EH (cell line): Measurements from ENCODE around the gene LCN2.
"Not testable (repeated sequence)": the region's sequence is repeated elsewhere in the genome, so short reads cannot be mapped to it uniquely, and the experiment has no call there.

Source experiments
- DNase-seq: peaks from one replicate; pipeline ENCODE4 v3.0.0-alpha.2; 2015; ENCODE audit warnings: low read depth

LCN2 gene

DNA sequence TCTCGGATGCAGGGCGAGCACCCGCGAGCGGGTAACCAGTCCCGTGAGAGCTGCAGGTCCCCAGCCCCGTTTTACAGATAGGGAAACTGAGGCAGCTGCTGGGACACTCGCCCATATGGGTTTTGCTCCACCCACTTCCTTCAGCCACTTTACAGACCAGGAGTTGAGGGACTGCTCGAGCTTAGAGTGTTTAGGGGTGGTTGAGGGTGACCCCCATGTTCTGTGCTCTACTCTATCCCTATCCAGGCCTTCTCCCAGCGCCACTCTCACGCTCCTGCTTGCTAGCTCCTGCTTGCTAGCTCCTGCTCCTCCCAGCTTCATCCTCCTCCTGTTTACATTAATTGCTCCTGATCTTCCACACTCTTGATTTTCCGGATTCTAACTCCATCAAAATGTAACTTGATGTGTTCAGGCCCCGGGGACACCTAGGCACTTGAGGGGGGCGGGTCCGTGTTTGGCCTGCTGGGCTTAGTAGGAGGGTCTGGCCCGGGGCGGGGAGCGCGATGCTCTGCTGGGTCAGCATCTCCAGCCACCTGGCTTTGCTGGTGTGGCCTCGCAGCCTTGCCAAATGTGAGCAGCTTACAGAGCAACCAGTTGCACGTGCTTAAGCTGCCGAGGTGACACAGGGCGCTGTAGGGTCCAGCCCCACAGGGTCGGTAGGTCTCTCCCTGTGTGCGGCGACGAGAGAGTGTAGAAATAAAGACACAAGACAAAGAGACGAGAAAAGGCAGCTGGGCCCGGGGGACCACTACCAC is 20.2 kb upstream of the LCN2 start:
- DNase-seq = no peak

DNA sequence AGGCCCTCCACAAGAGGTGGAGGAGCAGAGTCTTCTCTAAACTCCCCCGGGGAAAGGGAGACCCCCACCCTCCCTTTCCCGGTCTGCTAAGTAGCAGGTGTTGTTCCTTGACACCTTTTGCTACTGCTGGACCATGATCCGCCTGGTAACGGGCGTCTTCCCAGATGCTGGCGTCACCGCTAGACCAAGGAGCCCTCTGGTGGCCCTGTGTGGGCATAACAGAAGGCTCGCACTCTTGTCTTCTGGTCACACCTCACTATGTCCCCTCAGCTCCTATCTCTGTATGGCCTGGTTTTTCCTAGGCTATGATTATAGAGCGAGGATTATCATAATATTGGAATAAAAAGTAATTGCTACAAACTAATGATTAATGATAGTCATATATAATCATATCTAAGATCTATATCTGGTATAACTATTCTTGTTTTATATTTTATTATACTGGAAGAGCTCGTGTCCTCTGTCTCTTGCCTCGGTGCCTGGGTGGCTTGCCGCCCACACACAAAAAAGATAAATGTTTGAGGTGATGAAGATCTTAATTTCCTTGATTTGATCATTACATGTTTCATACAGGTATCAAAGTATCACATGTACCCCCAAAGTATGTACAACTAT is 19.2 kb upstream of the LCN2 start:
- not testable (repeated sequence) for DNase-seq

- not testable (repeated sequence) for DNase-seq
These were observed 18.6 kb upstream of the LCN2 start for GRCh38 chr9:128130651-128131050.

DNA sequence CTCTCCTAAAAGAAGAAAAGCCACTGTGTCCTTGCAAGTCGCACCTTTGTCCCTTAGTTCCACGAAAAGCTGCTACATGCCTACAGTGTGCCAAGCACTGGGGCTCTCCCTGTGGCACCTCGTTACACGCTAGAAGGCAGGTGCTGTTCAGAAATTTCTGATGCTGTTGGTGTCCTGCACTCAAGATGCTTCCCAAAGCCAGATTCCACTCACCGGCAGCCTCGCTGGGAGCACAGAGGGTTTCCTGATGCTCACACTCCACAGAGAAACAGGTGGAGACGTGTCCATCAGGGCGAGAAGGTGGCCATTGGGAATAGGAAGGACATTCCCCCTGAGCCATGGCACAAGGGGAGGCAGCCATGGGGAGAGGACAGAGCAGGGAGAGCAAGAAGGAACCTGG is 17.9 kb upstream of the LCN2 start:
- not testable (repeated sequence) for DNase-seq

- peak; percentile 32 for DNase-seq
These were observed 17.1 kb upstream of the LCN2 start for GRCh38 chr9:128132139-128132538.

DNA sequence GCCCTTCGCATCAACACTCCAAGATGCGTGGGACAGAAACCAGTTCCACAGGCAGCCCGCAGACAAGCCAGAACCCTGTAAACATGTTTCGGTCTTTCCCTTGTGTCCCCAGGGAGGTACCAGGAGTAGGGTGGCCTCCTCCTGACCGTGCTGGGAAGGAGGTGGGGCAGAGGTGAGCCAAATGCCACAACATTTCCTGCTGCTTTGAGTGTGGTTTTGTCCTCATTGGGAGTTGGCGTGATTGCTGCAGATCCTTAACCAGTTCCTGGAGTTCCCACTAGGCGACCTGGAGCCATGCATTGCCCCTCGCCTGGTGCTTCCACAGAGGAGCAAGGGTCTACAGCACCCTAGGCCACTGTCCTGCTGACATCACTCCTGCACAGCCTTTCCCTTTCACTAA is 13.7 kb upstream of the LCN2 start:
- not testable (repeated sequence) for DNase-seq

- peak; percentile 80 for DNase-seq
These were observed 12.1 kb upstream of the LCN2 start for GRCh38 chr9:128136816-128137793.

GRCh38 chr9:128138001-128138400 is 11.3 kb upstream of the LCN2 start:
- DNase-seq = no peak

DNA sequence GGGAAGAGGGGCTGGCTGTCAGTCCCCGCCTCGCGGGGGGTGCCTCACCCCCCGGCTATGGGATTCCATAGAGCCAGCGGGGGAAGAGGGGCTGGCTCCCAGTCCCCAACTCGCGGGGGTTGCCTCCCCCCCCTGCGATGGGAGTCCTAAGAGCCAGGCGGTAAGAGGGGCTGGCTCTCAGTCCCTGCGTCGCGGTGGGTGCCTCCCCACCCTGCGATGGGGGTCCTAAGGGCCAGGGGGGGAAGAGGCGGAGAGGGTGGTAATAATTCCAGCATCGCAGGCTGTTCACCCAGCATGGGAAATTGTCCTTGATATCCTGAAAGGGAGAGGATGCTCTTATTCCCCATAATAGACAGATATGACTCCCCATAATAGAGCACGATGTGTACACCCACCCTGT is 9.6 kb upstream of the LCN2 start:
- DNase-seq = no peak

DNA sequence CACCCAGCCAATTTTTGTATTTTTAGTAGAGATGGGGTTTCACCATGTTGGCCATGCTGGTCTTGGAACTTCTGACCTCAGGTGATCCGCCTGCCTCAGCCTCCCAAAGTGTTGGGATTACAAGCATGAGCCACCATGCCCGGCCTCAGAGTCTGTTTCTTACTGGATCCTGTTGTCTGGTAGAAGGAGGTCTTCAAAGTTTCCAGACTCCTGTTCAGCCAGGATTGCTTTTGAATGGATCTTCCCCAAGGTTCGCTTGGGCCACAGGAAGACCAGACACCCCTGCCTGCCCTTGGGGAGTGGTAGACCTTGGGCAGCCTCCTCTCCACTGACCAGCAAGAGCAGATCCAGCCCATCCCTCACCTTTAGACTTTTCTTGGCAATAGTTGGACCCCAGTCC is 7.6 kb upstream of the LCN2 start:
- DNase-seq = no peak

DNA sequence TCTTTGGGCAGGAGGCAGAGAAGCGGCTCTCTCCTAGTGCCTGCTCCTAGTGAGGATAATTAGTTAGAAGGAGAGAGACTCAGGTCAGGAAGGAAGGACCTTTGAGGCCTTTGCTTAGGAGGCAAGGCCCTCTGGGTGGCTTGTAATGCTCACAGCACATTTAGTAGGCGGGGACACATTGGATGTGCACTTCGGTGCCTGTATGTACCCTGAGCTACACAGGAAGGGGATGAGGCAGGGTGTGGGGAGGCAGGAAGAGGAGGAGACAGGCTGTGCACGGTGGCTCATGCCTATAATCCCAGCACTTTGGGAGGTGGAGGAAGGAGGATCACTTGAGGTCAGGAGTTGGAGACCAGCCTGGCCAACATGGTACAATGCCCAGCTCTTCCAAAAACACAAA is 7.2 kb upstream of the LCN2 start:
- no peak for DNase-seq

DNA sequence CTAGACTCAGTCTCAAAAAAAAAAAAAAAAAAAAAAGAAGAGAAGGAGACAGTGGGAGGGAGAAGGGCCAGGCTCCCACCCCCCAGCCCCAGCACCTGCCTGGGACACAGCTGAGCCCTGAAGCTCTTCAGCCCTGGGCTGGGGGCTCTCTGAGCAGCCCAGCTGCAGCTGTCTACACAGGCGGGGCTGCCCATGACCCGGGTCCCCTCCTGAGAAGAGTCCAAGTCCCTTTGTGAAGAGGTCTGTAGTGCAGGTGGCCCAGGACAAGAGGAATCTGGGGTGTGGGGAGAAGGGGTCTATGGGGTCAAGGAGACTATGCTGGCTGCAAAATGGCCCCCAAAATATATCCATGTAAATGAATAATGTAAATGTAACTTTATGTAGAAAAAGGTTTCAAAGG is 6.7 kb upstream of the LCN2 start:
- no peak for DNase-seq

DNA sequence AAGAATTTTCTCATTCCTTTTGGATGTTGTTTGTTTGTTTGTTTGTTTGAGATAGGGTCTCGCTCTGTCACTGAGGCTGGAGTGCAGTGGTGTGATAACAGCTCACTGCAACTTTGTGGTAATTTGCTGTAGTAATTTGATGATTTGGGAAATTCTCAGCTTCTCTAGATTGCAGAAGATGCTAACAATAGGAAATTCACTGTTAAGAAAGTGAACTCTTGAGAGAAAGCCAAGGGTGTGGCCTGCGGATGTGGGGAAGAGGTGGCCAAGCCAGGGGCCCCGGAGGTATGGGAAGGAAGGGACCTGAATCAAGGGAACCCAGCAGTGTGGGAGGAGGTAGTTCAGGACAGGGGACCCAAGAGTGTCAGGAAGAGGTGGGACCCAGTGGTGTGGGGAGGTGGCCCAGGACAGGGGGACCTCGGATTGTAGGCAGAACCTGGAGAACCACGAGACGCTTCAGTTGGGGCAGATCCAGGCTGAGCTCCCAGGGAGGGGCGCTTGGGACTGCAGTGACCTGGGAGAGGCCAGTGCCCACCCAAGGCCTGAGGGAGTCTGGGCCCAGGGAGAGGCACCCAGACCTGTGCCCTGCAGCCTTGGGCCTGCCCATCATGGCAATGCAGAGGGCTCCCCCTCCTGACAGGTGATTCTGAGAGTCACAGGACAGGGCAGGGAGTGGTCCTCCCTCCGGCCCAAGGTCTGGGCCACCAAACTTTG is 5.6 kb upstream of the LCN2 start:
- DNase-seq = no peak

GRCh38 chr9:128144239-128145181 is 4.7 kb upstream of the LCN2 start:
- DNase-seq = no peak

- no peak for DNase-seq
These were observed 3.7 kb upstream of the LCN2 start for GRCh38 chr9:128145536-128145935.

- no peak for DNase-seq
These were observed 3.3 kb upstream of the LCN2 start for GRCh38 chr9:128145951-128146351.

GRCh38 chr9:128146591-128147120 is 2.6 kb upstream of the LCN2 start:
- no peak for DNase-seq

DNA sequence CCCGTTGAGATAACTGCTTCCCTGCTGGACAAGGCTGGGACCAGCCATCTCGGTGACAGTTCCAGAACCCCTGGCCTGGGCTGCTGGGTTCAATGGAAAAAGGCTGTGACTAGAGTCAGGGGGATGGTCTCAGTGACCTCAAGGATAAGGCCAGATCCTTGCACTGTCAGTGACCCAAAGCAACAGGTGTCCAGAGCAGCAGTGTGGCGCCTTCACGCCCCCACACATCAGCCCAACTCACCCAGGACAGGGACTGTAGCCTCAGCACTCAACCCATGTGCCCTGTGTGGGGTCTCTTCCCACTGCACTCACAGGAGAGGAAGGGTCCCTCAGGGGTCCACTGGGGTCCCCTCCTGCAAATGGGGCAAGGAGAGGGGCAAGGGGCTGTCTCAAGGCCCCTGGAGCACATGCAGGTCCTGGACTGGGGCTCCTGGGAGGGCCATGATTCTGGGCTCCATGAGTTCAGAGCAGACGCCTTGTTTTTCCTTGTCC is 698 bp upstream of the LCN2 start:
- DNase-seq = no peak

- no peak for DNase-seq
These were observed 819 bp downstream of the LCN2 start for GRCh38 chr9:128149951-128150593.
